HG03139 (cell line): ENCODE measurements around the gene DMKN.
"Not testable (repeated sequence)": the region's sequence is repeated elsewhere in the genome, so short reads cannot be mapped to it uniquely, and the experiment has no call there.

ENCODE experiments used
- ATAC-seq: cut with Tn5 transposase; IDR thresholded peaks from one replicate; pipeline ENCODE4 v1.9.1; 2021; ENCODE audit not compliant: unreplicated experiment

Gene DMKN

GRCh38 chr19:35500611-35501010 lies 12.8 kb downstream of the DMKN start:
- ATAC-seq, result no peak

- ATAC-seq, result no peak
These were observed 14.4 kb downstream of the DMKN start for GRCh38 chr19:35498984-35499527.

GRCh38 chr19:35498220-35498619 lies 15.2 kb downstream of the DMKN start:
- ATAC-seq, result no peak

- no peak for ATAC-seq
These were observed 16.0 kb downstream of the DMKN start for GRCh38 chr19:35497406-35497805.

- ATAC-seq, result no peak
These were observed 18.1 kb downstream of the DMKN start for GRCh38 chr19:35495107-35496064.

- no peak for ATAC-seq
These were observed 19.5 kb downstream of the DMKN start for GRCh38 chr19:35493971-35494370.

- no peak for ATAC-seq
These were observed 21.6 kb downstream of the DMKN start for GRCh38 chr19:35491836-35492360.

- ATAC-seq, result no peak
These were observed 23.1 kb downstream of the DMKN start, which contains the start of gene KRTDAP for GRCh38 chr19:35490364-35490763. Gene KRTDAP (minus strand): TSS chr19:35490464. CDS start chr19:35490442, 22 bp downstream.

- ATAC-seq, result no peak
These were observed 24.8 kb downstream of the DMKN start for GRCh38 chr19:35488677-35489076.

GRCh38 chr19:35487656-35488182 lies 25.7 kb downstream of the DMKN start:
- ATAC-seq, result no peak

GRCh38 chr19:35486268-35486708 lies 27.2 kb downstream of the DMKN start:
- no peak for ATAC-seq

GRCh38 chr19:35484252-35485036 lies 29.0 kb downstream of the DMKN start:
- peak; percentile 63 for ATAC-seq

GRCh38 chr19:35483089-35483488 lies 30.4 kb downstream of the DMKN start:
- no peak for ATAC-seq

- ATAC-seq, result no peak
These were observed 34.4 kb downstream of the DMKN start for GRCh38 chr19:35478794-35479677.

- no peak for ATAC-seq
These were observed 37.3 kb downstream of the DMKN start for GRCh38 chr19:35476149-35476548.

GRCh38 chr19:35474594-35474993 lies 38.9 kb downstream of the DMKN start:
- ATAC-seq, result not testable (repeated sequence)

- ATAC-seq, result no peak
These were observed 39.3 kb downstream of the DMKN start for GRCh38 chr19:35474104-35474503.

- no peak for ATAC-seq
These were observed 41.5 kb downstream of the DMKN start for GRCh38 chr19:35471946-35472345.

- not testable (repeated sequence) for ATAC-seq
These were observed 42.4 kb downstream of the DMKN start for GRCh38 chr19:35471075-35471474.

- no peak for ATAC-seq
These were observed 43.3 kb downstream of the DMKN start for GRCh38 chr19:35470128-35470527.
